CD14-positive monocyte (primary cell): ENCODE measurements around the gene SCN10A. TPM values are rescaled to one million over a fixed set of nuclear protein-coding genes. Genes with fewer than 3 reads are reported as not detected.
A peak's percentile ranks its signal among the peaks of the same experiment; 100 is the strongest.

Experiments
- DNase-seq, 3 donors: peaks; one replicate each; pipeline ENCODE4 v3.0.0-alpha.2; 2011 to 2022
- H2AFZ ChIP-seq: 2 replicates; pipeline ENCODE4 v1.6.0; 2012; ENCODE audit warnings: mild to moderate bottlenecking, low read depth, low read length, inconsistent platforms; ENCODE audit not compliant: insufficient read depth, poor library complexity, severe bottlenecking
- H3K27ac ChIP-seq, 2 donors: 1 replicate in 1 of 2; 2 replicates in 1 of 2; pipeline ENCODE4 v1.5.1; 2012 to 2013; ENCODE audit warnings: low read length in 2 of 2, control low read depth in 1 of 2, inconsistent platforms in 1 of 2, low read depth in 1 of 2, mild to moderate bottlenecking in 1 of 2
- H3K27me3 ChIP-seq, 2 donors: one replicate each; pipeline versions ENCODE4 v1.6.0 to v1.6.1; 2011 to 2013; ENCODE audit warnings: low read length in 2 of 2; ENCODE audit not compliant: control insufficient read depth in 2 of 2, insufficient read depth in 2 of 2
- H3K36me3 ChIP-seq, 2 donors: replicated peaks in 1 of 2; 1 replicate in 1 of 2; 2 replicates in 1 of 2; pipeline versions ENCODE4 v1.5.1 to v1.6.1; 2012 to 2013; ENCODE audit warnings: low read length in 2 of 2, control low read depth in 1 of 2, inconsistent platforms in 1 of 2, mild to moderate bottlenecking in 1 of 2; ENCODE audit not compliant: insufficient read depth in 2 of 2, control insufficient read depth in 1 of 2
- H3K4me1 ChIP-seq, 2 donors: 1 replicate in 1 of 2; 2 replicates in 1 of 2; pipeline versions ENCODE4 v1.5.1 to v1.6.1; 2012 to 2013; ENCODE audit warnings: low read length in 2 of 2, control low read depth in 1 of 2, inconsistent platforms in 1 of 2, mild to moderate bottlenecking in 1 of 2, moderate library complexity in 1 of 2; ENCODE audit not compliant: insufficient read depth in 2 of 2, control insufficient read depth in 1 of 2
- H3K4me2 ChIP-seq: replicated peaks from 2 replicates; pipeline ENCODE3; 2012; ENCODE audit warnings: low read length, moderate library complexity, mild to moderate bottlenecking; ENCODE audit not compliant: poor library complexity, severe bottlenecking; ENCODE audit errors: extremely low read depth
- H3K4me3 ChIP-seq, 3 experiments: fragments of 200-600 bp in 1 of 3; sonication (generic) in 1 of 3; replicated peaks in 1 of 3; 1 replicate in 2 of 3; 2 replicates in 1 of 3; pipeline ENCODE4 v1.5.1; 2011 to 2013; ENCODE audit warnings: low read length in 3 of 3, mild to moderate bottlenecking in 3 of 3, control low read depth in 2 of 3, low read depth in 2 of 3, inconsistent platforms in 1 of 3, moderate library complexity in 1 of 3
- H3K79me2 ChIP-seq: 2 replicates; pipeline ENCODE4 v1.6.0; 2012; ENCODE audit warnings: mild to moderate bottlenecking, control low read depth, inconsistent platforms, low read length, moderate library complexity; ENCODE audit not compliant: insufficient read depth
- H3K9ac ChIP-seq: 2 replicates; pipeline ENCODE4 v1.6.0; 2017; ENCODE audit warnings: low read length, mild to moderate bottlenecking; ENCODE audit not compliant: insufficient read depth, poor library complexity, severe bottlenecking
- H3K9me3 ChIP-seq, 2 donors: replicated peaks in 1 of 2; 1 replicate in 1 of 2; 2 replicates in 1 of 2; pipeline versions ENCODE4 v1.5.1 to v1.6.1; 2012 to 2013; ENCODE audit warnings: low read length in 2 of 2, control low read depth in 1 of 2; ENCODE audit not compliant: control insufficient read depth in 1 of 2, insufficient read depth in 1 of 2
- H4K20me1 ChIP-seq: 2 replicates; pipeline ENCODE4 v1.6.0; 2012; ENCODE audit warnings: mild to moderate bottlenecking, low read length, control low read depth, moderate library complexity; ENCODE audit not compliant: insufficient read depth
- H3K27ac Mint-ChIP-seq, 7 donors: one replicate each; pipeline ENCODE4 v1.8.0; 2020; ENCODE audit warnings: mild to moderate bottlenecking in 7 of 7, mixed read lengths in 7 of 7, moderate library complexity in 6 of 7, inconsistent platforms in 2 of 7
- H3K27me3 Mint-ChIP-seq, 3 donors: one replicate each; pipeline ENCODE4 v1.8.0; 2021 to 2022; ENCODE audit warnings: low read depth in 3 of 3, mild to moderate bottlenecking in 3 of 3, mixed read lengths in 3 of 3, moderate library complexity in 3 of 3, inconsistent platforms in 1 of 3
- H3K36me3 Mint-ChIP-seq, 2 donors: one replicate each; pipeline ENCODE4 v1.8.0; 2020; ENCODE audit warnings: mixed read lengths in 2 of 2, inconsistent platforms in 1 of 2, mild to moderate bottlenecking in 1 of 2
- H3K4me1 Mint-ChIP-seq: one replicate; pipeline ENCODE4 v1.8.0; 2020; ENCODE audit warnings: mild to moderate bottlenecking, mixed read lengths
- H3K4me3 Mint-ChIP-seq, 2 donors: one replicate each; pipeline ENCODE4 v1.8.0; 2020; ENCODE audit warnings: mild to moderate bottlenecking in 2 of 2, mixed read lengths in 2 of 2, moderate library complexity in 1 of 2
- H3K9me3 Mint-ChIP-seq, 7 donors: one replicate each; pipeline ENCODE4 v1.8.0; 2020 to 2022; ENCODE audit warnings: mixed read lengths in 7 of 7, mild to moderate bottlenecking in 6 of 7, moderate library complexity in 6 of 7, inconsistent platforms in 2 of 7
- WGBS: methylation state at CpG from one replicate; pipeline ENCODE4 v1.1.5; 2013; ENCODE audit warnings: missing lambda C conversion rate; ENCODE audit not compliant: insufficient coverage; 5-methylcytosine and 5-hydroxymethylcytosine counted together
- intact Hi-C, 2 donors: fragments of 100-400 bp; cut with micrococcal nuclease; formaldehyde crosslinking; loops; one replicate each; pipeline versions ENCODE4 v1.15.0 to v1.15.1; 2023
- polyA plus RNA-seq, 3 donors: library from polyadenylated mRNA; depleted of rRNA in 1 of 3; unstranded in 2 of 3; stranded (reverse) in 1 of 3; fragments of 300-500 nt in 2 of 3; fragments of >200 nt in 1 of 3; fragmentation: Illumina TruSeq in 2 of 3; gene quantifications; 1 replicate in 2 of 3; 2 replicates in 1 of 3; pipeline ENCODE4 v1.2.3, GENCODE V29; 2012 to 2021
- TF ChIP-seq, protein P1 (sequence below): fragments of 200-600 bp; IDR thresholded peaks from one replicate; pipeline ENCODE4 v1.8.0; 2022; ENCODE audit warnings: antibody characterized with exemption, mild to moderate bottlenecking

The SCN10A gene
- polyA plus RNA-seq, 3 donors: not detected

- peak; percentile 27 to 53 (median 52) for DNase-seq
- Histone ChIP-seq H3K4me2 (no peak overlapping the region), H2AFZ (no peak overlapping the region), H3K4me1 (peaks cover 9 to 11% of the 10 kb centered on the region in 2 donors), H3K36me3 (no peaks in the 10 kb centered on the region), H3K9ac (no peak overlapping the region), H3K27ac (no peak overlapping the region), H4K20me1 (no peaks in the 10 kb centered on the region), H3K4me3 (no peak overlapping the region), H3K79me2 (no peaks in the 10 kb centered on the region), H3K27me3 (peaks cover 19 to 48% of the 10 kb centered on the region in 2 donors), H3K9me3 (peaks cover 0 to 14% of the 10 kb centered on the region in 2 donors)
- Mint-ChIP-seq H3K4me3 (no peak overlapping the region), H3K36me3 (peaks cover 0 to 2% of the 10 kb centered on the region in 2 donors), H3K4me1 (peaks cover 8% of the 10 kb centered on the region), H3K9me3 (peaks cover 0 to 6% (median 2%) of the 10 kb centered on the region in 7 donors), H3K27ac (no peak overlapping the region), H3K27me3 (peaks cover 9 to 18% (median 13%) of the 10 kb centered on the region in 3 donors)
- WGBS: 7% methylated on average over 16 of the region's 19 CpGs
- intact Hi-C loops: no loop called here
- TF ChIP-seq, protein P1, sequence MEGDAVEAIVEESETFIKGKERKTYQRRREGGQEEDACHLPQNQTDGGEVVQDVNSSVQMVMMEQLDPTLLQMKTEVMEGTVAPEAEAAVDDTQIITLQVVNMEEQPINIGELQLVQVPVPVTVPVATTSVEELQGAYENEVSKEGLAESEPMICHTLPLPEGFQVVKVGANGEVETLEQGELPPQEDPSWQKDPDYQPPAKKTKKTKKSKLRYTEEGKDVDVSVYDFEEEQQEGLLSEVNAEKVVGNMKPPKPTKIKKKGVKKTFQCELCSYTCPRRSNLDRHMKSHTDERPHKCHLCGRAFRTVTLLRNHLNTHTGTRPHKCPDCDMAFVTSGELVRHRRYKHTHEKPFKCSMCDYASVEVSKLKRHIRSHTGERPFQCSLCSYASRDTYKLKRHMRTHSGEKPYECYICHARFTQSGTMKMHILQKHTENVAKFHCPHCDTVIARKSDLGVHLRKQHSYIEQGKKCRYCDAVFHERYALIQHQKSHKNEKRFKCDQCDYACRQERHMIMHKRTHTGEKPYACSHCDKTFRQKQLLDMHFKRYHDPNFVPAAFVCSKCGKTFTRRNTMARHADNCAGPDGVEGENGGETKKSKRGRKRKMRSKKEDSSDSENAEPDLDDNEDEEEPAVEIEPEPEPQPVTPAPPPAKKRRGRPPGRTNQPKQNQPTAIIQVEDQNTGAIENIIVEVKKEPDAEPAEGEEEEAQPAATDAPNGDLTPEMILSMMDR: peak; percentile 99
Observed at GRCh38 chr3:38651153-38651789, 164.7 kb downstream of the SCN10A start.

DNA sequence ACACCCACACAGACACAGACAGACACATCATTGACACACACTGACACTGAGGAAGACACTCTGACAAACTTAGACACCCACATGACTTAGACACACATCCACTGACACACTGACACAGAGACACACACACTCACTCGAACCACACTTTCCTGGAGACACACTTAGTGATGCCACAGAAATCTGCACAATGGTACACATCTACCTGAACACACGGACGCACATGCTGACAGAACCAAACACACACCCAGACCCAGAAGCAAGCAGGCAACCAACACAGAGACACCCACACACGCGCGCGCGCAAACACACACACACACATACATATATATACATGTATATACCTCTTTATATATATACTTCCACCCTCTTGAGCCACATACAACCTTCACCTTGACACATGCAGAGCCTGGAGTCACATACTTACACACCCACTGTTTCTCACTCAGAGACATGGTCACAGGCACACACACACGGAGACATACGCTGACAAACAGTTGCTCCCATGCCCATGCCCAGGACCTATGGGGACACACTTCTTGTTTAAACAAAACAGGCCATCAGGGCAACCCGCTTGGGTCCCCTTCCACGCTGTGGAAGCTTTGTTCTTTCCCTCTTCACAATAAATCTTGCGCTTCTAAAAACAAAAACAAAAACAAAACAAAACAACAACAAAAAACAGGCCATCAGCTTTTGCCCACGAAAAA, 165.6 kb downstream of the SCN10A start:
- H3K4me3 ChIP-seq: peak overlapping the region in 1 of 3 experiments; percentile 49
- 67% methylated on average over 8 of the region's 14 CpGs for WGBS
- H3K9ac ChIP-seq: no peak overlapping the region

More for the DNA sequence above, 165.6 kb downstream of the SCN10A start:
- H2AFZ ChIP-seq: no peak overlapping the region
- H3K79me2 ChIP-seq: no peaks in the 10 kb centered on the region
- TF ChIP-seq, protein P1: no peak
- H3K27ac Mint-ChIP-seq: no peak overlapping the region
- intact Hi-C loops: no loop called here
- H3K4me2 ChIP-seq: no peak overlapping the region
- H3K36me3 Mint-ChIP-seq: peaks cover 0 to 2% of the 10 kb centered on the region in 2 donors
- no peak overlapping the region for H3K27ac ChIP-seq
- no peak overlapping the region for H3K4me3 Mint-ChIP-seq
- DNase-seq: no peak
- peaks cover 0 to 6% (median 2%) of the 10 kb centered on the region in 7 donors for H3K9me3 Mint-ChIP-seq
- H3K27me3 Mint-ChIP-seq: peaks cover 9 to 18% (median 13%) of the 10 kb centered on the region in 3 donors
- no peaks in the 10 kb centered on the region for H4K20me1 ChIP-seq
- H3K4me1 Mint-ChIP-seq: peaks cover 8% of the 10 kb centered on the region
- H3K9me3 ChIP-seq: peaks cover 0 to 14% of the 10 kb centered on the region in 2 donors
- H3K27me3 ChIP-seq: peaks cover 19 to 48% of the 10 kb centered on the region in 2 donors
- peaks cover 9 to 11% of the 10 kb centered on the region in 2 donors for H3K4me1 ChIP-seq
- H3K36me3 ChIP-seq: no peaks in the 10 kb centered on the region
